NCI-H1048 (cell line): ENCODE measurements around the gene AFF3.
"Not testable (repeated sequence)": the region's sequence is repeated elsewhere in the genome, so short reads cannot be mapped to it uniquely, and the experiment has no call there.

ENCODE experiments used
- DNase-seq: peaks from one replicate; lab custom pipeline; 2025; lab: John Stamatoyannopoulos, UW

The AFF3 gene

GRCh38 chr2:99753505-99753904 lies 388.9 kb downstream of the AFF3 start:
- DNase-seq: no peak

GRCh38 chr2:99748344-99748743 lies 394.0 kb downstream of the AFF3 start:
- no peak for DNase-seq

GRCh38 chr2:99747842-99748241 lies 394.5 kb downstream of the AFF3 start:
- DNase-seq: no peak

- no peak for DNase-seq
Observed at GRCh38 chr2:99743146-99743545, 399.2 kb downstream of the AFF3 start.

GRCh38 chr2:99737537-99737936 lies 404.9 kb downstream of the AFF3 start:
- DNase-seq: no peak

GRCh38 chr2:99735753-99736152 lies 406.6 kb downstream of the AFF3 start:
- no peak for DNase-seq

- not testable (repeated sequence) for DNase-seq
Observed at GRCh38 chr2:99735314-99735713, 407.1 kb downstream of the AFF3 start.

- no peak for DNase-seq
Observed at GRCh38 chr2:99734236-99734635, 408.2 kb downstream of the AFF3 start.

GRCh38 chr2:99729104-99730025 lies 413.0 kb downstream of the AFF3 start:
- DNase-seq: no peak

- DNase-seq: no peak
Observed at GRCh38 chr2:99728166-99728565, 414.2 kb downstream of the AFF3 start.

GRCh38 chr2:99727199-99727598 lies 415.2 kb downstream of the AFF3 start:
- DNase-seq: no peak

- no peak for DNase-seq
Observed at GRCh38 chr2:99726691-99727090, 415.7 kb downstream of the AFF3 start.

GRCh38 chr2:99725820-99726219 lies 416.6 kb downstream of the AFF3 start:
- no peak for DNase-seq

GRCh38 chr2:99722476-99722875 lies 419.9 kb downstream of the AFF3 start:
- no peak for DNase-seq

GRCh38 chr2:99719102-99719501 lies 423.3 kb downstream of the AFF3 start:
- DNase-seq: no peak

GRCh38 chr2:99715956-99716355 lies 426.4 kb downstream of the AFF3 start:
- no peak for DNase-seq

- no peak for DNase-seq
Observed at GRCh38 chr2:99714349-99714748, 428.0 kb downstream of the AFF3 start.

GRCh38 chr2:99711144-99711543 lies 431.2 kb downstream of the AFF3 start:
- no peak for DNase-seq

GRCh38 chr2:99710721-99711120 lies 431.7 kb downstream of the AFF3 start:
- no peak for DNase-seq

- no peak for DNase-seq
Observed at GRCh38 chr2:99709229-99709628, 433.2 kb downstream of the AFF3 start.

GRCh38 chr2:99708231-99708630 lies 434.2 kb downstream of the AFF3 start:
- no peak for DNase-seq

GRCh38 chr2:99707592-99707991 lies 434.8 kb downstream of the AFF3 start:
- DNase-seq: no peak

GRCh38 chr2:99706735-99707134 lies 435.7 kb downstream of the AFF3 start:
- no peak for DNase-seq

GRCh38 chr2:99701503-99701902 lies 440.9 kb downstream of the AFF3 start:
- no peak for DNase-seq
